BE2C (cell line): ENCODE measurements around the gene PSPC1.

Source experiments
- DNase-seq: peaks from one replicate; pipeline ENCODE4 v3.0.0-alpha.2; 2020
- H3K27me3 ChIP-seq: fragments of 250-450 bp; sonication (Bioruptor Pico); 2 replicates; pipeline ENCODE4 v1.5.1; 2020; ENCODE audit warnings: mild to moderate bottlenecking
- H3K36me3 ChIP-seq: fragments of 250-450 bp; sonication (Bioruptor Pico); 2 replicates; pipeline ENCODE4 v1.5.1; 2020; ENCODE audit warnings: mild to moderate bottlenecking
- H3K4me1 ChIP-seq: fragments of 250-450 bp; sonication (Bioruptor Pico); 2 replicates; pipeline ENCODE4 v1.5.1; 2020
- H3K4me3 ChIP-seq: 2 replicates; pipeline ENCODE4 v1.5.1; 2011; ENCODE audit warnings: low read depth, low read length
- H3K9me3 ChIP-seq: fragments of 250-450 bp; sonication (Bioruptor Pico); 2 replicates; pipeline ENCODE4 v1.5.1; 2020
- TF ChIP-seq, protein P1 (sequence below): IDR thresholded peaks from 2 replicates; pipeline ENCODE4 v1.5.1; 2012; ENCODE audit warnings: mild to moderate bottlenecking, low read depth, low read length

PSPC1 gene

DNA sequence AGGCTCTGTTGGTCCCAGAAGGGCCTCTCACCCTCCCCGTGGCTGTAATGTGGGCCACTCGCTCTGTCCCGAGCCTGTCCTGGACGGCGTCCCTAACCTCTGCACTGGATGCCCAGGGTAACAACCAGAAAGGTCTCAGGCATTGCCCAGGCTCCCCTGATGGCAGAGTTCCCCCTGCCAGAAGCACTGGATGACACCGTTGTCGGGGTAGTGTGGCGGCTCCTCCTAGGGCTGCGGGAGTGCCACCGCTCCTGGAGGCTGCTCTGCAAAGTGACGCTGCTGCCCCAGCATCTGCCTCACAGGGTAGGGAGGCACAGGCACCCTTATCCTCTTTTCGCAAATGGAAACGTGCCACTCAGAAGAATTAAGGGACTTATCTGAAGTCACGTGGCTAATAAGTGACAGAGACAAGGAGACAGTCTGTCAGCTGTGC lies 117.3 kb downstream of the PSPC1 start:
- TF ChIP-seq, protein P1, sequence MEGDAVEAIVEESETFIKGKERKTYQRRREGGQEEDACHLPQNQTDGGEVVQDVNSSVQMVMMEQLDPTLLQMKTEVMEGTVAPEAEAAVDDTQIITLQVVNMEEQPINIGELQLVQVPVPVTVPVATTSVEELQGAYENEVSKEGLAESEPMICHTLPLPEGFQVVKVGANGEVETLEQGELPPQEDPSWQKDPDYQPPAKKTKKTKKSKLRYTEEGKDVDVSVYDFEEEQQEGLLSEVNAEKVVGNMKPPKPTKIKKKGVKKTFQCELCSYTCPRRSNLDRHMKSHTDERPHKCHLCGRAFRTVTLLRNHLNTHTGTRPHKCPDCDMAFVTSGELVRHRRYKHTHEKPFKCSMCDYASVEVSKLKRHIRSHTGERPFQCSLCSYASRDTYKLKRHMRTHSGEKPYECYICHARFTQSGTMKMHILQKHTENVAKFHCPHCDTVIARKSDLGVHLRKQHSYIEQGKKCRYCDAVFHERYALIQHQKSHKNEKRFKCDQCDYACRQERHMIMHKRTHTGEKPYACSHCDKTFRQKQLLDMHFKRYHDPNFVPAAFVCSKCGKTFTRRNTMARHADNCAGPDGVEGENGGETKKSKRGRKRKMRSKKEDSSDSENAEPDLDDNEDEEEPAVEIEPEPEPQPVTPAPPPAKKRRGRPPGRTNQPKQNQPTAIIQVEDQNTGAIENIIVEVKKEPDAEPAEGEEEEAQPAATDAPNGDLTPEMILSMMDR, result no peak
- H3K27me3 ChIP-seq, result no peaks in the 10 kb centered on the region
- H3K36me3 ChIP-seq, result peaks cover 60% of the 10 kb centered on the region

DNA sequence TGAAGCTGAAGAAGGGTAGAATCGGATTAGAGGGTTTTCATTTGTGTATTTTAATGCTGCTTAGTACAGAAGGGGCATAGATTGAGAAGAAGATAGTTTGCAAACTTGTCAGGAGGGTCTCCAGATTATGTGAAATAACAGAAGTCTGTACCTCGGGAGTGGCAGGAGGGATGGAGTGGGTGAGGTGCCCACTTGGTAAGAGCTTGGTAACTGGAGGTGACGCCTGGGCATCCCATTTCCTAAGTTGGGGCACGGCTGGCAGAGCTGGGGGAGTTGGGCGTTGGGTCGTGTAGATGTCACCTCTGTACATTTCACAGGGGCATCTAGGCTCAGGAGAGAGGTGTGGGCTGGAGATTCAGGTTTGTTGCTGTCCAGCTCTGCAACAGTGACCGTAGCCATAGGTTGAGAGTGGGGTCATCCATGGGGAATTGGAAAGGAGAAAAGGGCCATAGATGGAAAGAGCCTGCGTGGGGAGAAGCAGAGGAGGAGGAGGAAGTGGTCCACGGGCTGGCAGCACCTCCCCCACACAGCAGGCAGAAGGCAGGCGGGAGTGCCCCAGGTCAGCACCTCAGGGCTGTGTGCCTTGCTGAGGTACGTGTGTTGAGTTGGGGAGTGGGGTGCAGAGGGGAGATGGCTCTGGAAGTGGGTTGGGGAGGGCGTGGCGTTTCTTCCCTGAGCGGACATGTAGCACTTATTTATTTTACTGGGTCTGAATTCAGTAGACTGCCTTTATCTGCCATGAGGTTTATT lies 118.1 kb downstream of the PSPC1 start:
- no peak overlapping the region for H3K4me3 ChIP-seq
- TF ChIP-seq, protein P1, result no peak
- H3K9me3 ChIP-seq, result no peaks in the 10 kb centered on the region
- peaks cover 54% of the 10 kb centered on the region for H3K36me3 ChIP-seq
- H3K27me3 ChIP-seq, result no peaks in the 10 kb centered on the region
- DNase-seq, result no peak
- H3K4me1 ChIP-seq, result peaks cover 3% of the 10 kb centered on the region

More for the DNA sequence above, 117.3 kb downstream of the PSPC1 start:
- Histone ChIP-seq H3K4me1 (peaks cover 3% of the 10 kb centered on the region), H3K4me3 (peak overlapping the region; percentile 29), H3K9me3 (no peaks in the 10 kb centered on the region)
- DNase-seq, result peak; percentile 76

DNA sequence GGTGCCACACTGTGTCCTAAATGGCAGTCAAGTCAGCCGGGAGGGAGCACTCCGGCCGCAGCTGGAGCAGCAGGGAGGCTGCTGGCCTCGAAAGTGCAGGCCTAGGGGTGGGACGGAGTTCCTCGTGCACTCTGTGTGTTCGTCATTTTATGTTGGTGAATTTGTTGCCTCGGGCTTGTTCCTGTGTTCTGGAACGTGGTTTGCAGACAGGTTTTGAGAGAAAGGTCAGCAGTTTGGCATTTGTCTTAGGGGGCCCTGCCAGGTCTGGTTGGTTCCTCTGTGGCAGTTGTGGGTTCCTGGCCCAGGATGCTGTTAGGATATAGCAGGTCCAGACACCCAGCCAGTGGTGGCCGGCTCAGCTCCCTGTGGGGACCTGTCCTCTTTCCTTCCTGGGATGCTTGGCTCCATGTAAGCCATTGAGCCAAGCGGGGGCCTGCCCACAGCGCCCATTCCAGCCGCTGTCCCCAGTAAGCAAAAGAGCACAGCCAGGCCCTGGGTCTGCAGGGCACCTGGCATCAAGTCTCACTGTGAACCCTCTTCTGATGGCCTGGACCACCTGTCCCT lies 119.2 kb downstream of the PSPC1 start:
- Histone ChIP-seq H3K36me3 (peaks cover 42% of the 10 kb centered on the region), H3K27me3 (no peaks in the 10 kb centered on the region), H3K4me1 (peaks cover 5% of the 10 kb centered on the region), H3K9me3 (no peaks in the 10 kb centered on the region), H3K4me3 (no peak overlapping the region)
- TF ChIP-seq, protein P1, result no peak
- DNase-seq, result no peak

DNA sequence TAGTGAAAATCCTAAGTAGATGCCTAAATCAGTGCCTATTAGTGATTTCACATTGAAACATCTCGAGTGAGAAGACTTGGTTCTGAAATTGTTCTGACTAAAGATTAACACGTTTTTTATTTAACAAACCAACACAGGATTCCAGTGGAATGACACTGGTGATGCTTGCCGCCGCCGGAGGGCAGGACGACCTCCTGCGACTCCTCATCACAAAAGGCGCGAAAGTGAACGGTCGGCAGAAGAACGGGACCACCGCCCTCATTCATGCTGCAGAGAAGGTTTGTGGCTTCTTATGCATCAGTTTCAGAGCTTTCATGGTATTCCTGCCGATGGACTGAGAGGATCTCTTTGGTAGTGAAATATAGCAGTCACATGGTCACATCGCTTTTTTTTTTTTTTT lies 121.2 kb downstream of the PSPC1 start:
- no peaks in the 10 kb centered on the region for H3K27me3 ChIP-seq

DNA sequence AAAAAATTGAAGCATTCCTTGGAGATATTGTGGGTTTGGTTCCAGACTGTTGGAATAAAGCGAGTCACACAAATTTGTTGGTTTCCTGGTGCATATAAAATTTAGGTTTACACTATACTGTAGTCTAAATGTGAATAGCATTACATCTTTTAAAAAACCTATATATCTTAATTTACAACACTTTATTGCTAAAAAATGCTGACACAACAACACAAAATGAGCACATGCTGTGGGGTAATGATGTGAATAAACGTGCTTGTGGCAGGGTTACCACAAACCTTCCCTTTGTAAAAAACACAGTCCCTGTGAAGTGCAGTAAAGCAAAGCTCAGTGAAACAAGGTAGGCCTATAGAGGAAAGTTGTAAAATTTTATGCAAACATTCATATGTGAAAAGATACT lies 121.6 kb downstream of the PSPC1 start:
- H3K4me3 ChIP-seq, result no peak overlapping the region
- H3K9me3 ChIP-seq, result no peaks in the 10 kb centered on the region
- peaks cover 3% of the 10 kb centered on the region for H3K4me1 ChIP-seq
- peaks cover 20% of the 10 kb centered on the region for H3K36me3 ChIP-seq
- TF ChIP-seq, protein P1, result no peak
- H3K27me3 ChIP-seq, result no peaks in the 10 kb centered on the region
- DNase-seq, result no peak

More for the DNA sequence above, 121.2 kb downstream of the PSPC1 start:
- DNase-seq, result no peak
- TF ChIP-seq, protein P1, result no peak
- peaks cover 6% of the 10 kb centered on the region for H3K4me1 ChIP-seq
- no peaks in the 10 kb centered on the region for H3K9me3 ChIP-seq
- H3K36me3 ChIP-seq, result peaks cover 25% of the 10 kb centered on the region
- H3K4me3 ChIP-seq, result no peak overlapping the region

DNA sequence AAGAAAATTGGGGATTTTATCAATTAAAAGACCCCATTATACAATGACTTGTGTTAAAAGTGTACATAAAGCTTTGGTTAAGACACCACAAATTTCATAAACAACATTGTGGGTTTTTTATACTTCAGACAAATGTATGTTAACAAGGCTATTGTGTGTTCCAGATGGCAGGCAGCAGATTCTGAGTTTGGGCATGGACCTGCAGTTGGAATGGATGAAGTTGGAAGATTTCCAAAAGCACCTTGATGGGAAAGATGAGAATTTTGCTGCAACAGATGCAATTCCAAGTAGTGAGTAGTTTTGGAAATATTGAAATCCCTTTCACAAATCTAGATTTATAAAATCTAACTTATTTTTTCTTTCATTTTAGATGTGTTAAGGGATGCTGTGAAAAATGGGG lies 123.9 kb downstream of the PSPC1 start:
- Histone ChIP-seq H3K4me1 (0 out of 2 replicates have a peak, but pooled peaks cover 2% of the 10 kb centered on the region), H3K36me3 (peaks cover 15% of the 10 kb centered on the region)
- TF ChIP-seq, protein P1, result no peak

More for the DNA sequence above, 123.9 kb downstream of the PSPC1 start:
- Histone ChIP-seq H3K4me3 (no peak overlapping the region), H3K9me3 (no peaks in the 10 kb centered on the region), H3K27me3 (no peaks in the 10 kb centered on the region)
- DNase-seq, result no peak
